8988T (cell line): Measurements from ENCODE around the gene TSPO.
A peak's percentile ranks its signal among the peaks of the same experiment; 100 is the strongest.
"Not testable (repeated sequence)": the region's sequence is repeated elsewhere in the genome, so short reads cannot be mapped to it uniquely, and the experiment has no call there.

Experiments
- DNase-seq: peaks from one replicate; pipeline ENCODE4 v3.0.0; 2011

Gene TSPO

GRCh38 chr22:43151251-43152002, at the start of gene TSPO:
Gene TSPO, plus strand, starts transcription at chr22:43151559. Its CDS starts 7,680 bp downstream, at chr22:43159239.
- DNase-seq, result peak; percentile 52

GRCh38 chr22:43104056-43104625, 47.2 kb upstream of the TSPO start:
- DNase-seq, result not testable (repeated sequence)

GRCh38 chr22:43104950-43105349, 46.4 kb upstream of the TSPO start:
- DNase-seq, result not testable (repeated sequence)

GRCh38 chr22:43106302-43106701, 45.1 kb upstream of the TSPO start:
- DNase-seq, result no peak

GRCh38 chr22:43109511-43109910, 41.8 kb upstream of the TSPO start:
- no peak for DNase-seq

DNA sequence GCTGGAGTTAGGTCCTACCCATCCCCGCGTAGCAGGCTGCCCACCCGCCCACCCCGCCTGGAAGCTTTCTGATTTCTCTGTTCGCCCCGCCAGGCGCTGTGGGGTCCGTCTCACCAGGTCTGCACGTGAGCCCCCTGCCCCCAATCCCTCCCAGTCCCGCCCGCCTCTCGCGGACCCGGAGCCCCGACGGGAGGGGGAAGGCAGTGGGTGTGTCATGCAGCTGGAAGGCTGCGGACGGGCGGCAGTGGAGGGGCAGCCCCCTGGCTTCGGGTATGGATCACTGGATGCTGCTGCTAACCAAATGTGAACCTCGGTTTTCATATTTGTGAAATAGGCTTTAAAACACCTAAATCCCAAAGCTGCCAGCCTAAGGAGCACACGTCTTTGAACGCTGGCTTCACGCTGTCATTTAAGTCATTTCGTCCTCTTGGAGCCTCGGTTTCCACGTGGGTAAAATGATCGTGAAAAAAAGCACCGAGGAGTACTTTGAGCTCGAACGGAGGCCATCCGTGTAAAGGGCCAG, 41.4 kb upstream of the TSPO start:
- DNase-seq, result no peak

DNA sequence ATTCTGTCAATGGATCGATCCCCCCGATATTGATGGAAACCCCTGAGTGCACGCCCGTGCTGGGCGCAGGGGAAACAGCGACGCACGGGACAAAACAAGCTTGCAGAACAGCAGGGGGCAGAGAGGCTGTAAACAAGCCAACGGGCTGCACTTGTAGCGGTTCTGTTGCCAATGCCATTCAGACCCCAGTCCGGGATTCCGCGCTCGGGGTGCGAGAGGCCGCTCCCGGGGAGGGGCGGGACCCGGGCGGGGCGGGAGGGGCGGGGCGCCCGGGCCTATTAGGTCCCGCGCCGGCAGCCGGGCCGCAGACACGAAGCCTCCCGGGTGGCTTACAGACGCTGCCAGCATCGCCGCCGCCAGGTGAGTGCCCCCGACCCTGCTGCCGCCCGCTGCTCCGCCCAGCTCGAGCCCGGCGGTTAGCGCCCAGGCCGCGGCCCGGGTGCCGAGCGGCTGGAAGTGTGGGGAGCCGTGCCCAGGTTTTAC, 40.9 kb upstream of the TSPO start, which contains the start of gene BIK:
TSS of gene BIK (plus strand) at position 307 of the 483 bp plus-strand sequence. CDS start 13,273 bp downstream, outside the sequence.
- no peak for DNase-seq

DNA sequence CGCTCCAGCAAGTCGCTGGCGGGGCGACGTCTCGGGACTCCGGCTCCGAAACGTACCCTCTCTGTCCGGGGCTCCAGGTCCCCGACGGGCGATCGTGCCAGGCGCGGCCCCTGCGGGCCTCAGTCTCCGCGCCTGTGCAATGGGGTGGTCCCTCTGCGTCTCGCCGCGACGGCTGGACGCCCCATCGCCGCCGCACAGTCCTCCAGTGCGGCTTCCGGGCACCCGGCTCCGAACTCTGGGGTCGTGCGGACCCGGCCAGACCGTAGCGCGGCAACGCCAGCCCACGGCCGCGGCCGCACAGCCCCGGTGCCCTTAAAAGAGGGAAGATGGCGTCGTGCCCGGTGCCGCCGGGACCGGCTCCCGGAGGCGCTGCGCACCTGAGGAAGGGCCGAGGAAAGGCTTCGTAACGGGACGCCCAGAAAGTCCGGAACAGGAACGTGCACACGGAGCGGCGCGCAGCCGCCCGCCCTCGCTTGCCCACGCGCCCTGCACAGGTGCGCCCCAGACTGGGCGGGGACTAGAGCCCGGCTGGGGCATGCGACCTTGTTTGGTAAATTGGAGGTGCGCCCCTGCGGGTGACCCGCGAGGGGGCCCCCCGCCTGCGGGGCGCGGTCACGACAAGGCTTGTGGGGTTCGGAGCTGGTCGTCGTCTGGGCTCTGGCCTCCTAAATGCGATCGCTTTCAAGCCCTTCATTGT, 40.3 kb upstream of the TSPO start:
- DNase-seq, result no peak

DNA sequence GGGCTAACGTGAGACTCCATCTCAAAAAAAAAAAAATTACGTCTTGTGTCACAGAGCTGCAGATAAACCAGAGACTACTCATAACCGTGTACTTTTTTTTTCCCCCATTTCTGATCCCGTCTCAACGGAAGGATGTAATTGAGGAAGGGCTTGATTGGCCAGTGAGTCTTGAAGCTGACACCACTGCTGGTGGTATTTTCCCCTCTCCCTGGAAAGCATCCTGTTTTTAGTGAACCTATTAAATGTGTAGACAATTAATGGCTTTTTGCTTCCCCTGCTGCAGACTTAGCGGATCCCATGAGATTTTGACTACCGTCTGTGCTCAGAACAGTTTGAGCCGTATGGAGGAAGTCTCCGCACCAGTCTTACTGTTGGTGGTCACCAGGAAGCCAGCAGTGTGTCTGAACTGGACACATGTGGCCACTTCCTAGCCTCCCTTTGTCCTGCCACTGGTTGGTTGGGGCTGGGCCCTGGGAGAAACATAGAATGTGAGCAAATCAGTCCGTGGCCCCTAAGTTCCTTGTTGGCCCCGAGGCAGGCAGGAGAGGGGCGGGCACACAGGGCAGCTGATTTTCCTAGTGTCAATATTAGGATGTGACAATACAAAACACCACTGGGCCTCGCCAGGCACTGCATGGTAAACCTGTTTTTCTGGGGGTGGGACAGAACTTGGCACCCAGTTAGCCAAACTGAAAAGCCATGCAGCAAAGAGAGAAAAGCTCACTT, 37.7 kb upstream of the TSPO start:
- DNase-seq, result no peak

DNA sequence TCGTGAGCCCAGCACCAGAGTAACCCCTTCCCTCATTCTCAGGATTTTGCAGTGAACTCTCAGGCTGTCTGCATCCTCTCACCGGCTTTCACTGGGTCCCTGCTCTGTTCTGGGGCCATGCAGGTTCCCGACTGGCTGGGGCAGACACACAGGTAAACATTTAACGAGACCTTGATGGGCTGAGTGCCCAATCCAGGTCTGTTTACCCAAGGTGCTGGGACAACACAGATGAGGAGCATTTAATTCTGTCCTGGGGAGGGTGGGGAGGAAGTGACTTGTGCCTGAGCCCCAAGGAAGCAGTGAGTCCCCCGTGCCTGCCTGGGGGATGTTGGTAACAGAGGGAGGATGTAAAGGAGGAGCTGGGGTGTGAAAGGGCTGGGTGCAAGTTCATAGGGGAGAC, 36.4 kb upstream of the TSPO start:
- no peak for DNase-seq

GRCh38 chr22:43116932-43117331, 34.4 kb upstream of the TSPO start:
- no peak for DNase-seq

DNA sequence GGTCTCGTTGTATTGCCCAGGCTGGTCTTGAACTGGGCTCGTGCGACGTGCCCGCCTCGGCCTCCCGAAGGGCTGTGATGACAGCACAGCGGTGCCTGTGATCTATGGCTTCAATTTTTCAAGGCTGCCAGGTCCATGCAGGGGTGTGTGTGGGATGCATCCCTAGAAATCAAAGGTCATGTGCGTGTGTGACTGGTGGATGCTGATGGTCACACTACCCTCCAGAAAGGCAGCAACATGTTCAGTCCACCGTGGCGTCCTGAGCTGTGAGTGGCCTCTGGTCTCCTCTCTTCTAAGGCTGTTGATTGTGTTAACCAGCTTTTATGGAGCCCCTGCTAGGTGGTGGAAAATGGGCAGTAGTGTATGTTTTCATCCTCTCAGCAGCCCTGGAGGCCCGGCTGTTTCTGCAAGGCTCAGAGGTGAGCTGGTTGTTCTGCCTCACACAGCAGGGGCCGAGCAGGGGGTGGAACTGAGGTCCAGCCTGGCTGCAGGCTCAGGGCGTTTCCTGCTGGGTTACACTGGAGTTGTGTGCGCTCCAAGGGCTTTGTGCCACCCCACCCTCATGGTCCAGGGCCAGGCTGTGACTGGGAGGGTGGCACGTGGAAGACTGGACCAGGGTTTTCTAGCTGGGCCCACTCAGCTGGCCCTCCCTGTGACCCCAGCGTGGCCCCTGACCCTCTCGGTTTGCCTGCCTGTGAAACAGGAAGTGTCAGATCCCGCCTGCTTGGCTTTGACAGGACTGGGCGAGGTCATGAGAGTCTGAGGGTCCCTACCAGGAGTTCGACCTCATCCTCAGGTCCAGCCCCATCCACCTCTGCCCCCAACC, 33.1 kb upstream of the TSPO start:
- DNase-seq, result no peak

- DNase-seq, result no peak
These were observed 32.4 kb upstream of the TSPO start for GRCh38 chr22:43118953-43119458.

GRCh38 chr22:43126501-43127165, 24.7 kb upstream of the TSPO start:
- peak; percentile 92 for DNase-seq

- no peak for DNase-seq
These were observed 24.0 kb upstream of the TSPO start for GRCh38 chr22:43127166-43127908.

DNA sequence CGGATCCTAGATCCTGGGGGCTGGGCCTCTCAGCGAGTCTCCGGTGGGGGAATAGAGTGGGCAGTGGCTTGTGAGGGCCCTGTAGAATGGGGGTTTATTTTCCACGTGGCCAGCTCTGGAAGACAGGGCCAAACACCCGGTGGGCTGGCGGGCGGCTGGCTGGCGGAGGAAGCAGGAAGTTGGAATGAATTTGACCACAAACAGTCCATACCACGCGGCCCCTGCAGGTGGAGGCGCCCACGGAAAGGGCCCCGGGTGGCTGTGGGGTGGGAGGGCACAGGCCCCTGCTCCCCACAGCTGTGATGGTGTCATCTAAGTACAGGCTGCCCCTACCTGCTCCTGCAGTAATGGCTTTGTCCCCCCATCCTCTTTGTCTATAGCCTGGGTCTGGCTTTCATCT, 23.2 kb upstream of the TSPO start:
- DNase-seq, result no peak

DNA sequence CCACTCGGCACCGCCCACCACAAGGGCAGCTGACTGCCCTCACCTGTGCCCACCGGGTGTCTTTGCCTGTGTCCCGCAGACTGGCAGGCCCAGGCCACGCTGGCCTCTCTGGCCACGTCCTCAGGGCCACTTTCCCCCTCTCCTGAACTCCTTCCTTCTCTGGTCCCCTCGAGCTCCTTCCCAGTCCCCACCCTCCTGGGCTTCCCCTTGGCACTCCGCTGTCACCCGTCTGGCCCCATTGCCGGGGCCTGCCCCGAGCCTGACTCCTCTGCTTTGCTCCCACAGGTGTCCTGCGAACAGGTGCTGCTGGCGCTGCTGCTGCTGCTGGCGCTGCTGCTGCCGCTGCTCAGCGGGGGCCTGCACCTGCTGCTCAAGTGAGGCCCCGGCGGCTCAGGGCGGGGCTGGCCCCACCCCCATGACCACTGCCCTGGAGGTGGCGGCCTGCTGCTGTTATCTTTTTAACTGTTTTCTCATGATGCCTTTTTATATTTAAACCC, 22.4 kb upstream of the TSPO start:
- DNase-seq, result no peak

DNA sequence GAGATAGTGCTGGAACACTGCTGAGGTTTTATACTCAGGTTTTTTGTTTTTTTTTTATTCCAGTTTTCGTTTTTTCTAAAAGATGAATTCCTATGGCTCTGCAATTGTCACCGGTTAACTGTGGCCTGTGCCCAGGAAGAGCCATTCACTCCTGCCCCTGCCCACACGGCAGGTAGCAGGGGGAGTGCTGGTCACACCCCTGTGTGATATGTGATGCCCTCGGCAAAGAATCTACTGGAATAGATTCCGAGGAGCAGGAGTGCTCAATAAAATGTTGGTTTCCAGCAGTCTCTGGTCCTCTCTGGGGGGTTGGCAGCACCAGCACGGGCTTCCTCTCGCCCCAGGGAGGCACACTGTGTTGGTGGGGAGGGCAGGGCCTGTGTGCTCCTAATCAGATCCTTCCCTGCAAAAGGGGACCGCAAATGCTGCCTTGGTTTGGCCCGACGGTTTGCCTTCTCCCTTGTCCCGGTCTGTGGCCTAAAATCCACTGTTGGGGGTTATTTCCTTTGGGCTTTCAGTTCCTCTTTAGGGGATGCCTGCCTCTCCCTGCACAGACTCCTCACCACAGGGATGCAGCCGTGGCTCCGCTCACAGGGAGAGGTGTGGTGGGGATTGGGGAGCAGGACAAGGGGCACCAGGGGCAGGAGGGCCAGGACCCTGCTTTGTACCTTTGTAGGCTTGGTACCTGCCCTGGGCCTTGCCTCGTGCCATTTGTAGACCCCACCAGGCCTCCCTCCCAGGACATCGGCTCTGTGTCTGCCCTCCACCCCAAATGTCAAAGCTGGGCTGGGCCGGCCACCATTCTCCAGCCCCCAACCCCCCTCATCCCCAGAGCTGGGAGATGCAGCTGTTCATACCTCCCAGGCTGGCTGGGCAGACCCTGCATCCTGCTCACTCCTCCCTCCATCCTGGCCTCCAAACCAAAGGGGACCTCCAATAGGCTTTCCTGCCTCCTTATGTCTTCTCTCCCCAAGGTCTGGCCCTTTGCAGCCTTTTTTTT, 21.6 kb upstream of the TSPO start:
- no peak for DNase-seq
